ENCODE measurements around the gene HSPG2. TPM values are rescaled to one million over a fixed set of nuclear protein-coding genes. Genes with fewer than 3 reads are reported as not detected.

Gene HSPG2
- total RNA-seq, 1 experiment from 2014 or later, result 58.9 TPM

- no peak overlapping the region for H3K27ac Mint-ChIP-seq (ENCODE audit: low read depth, unreplicated experiment)
- TF ChIP-seq, protein P1, sequence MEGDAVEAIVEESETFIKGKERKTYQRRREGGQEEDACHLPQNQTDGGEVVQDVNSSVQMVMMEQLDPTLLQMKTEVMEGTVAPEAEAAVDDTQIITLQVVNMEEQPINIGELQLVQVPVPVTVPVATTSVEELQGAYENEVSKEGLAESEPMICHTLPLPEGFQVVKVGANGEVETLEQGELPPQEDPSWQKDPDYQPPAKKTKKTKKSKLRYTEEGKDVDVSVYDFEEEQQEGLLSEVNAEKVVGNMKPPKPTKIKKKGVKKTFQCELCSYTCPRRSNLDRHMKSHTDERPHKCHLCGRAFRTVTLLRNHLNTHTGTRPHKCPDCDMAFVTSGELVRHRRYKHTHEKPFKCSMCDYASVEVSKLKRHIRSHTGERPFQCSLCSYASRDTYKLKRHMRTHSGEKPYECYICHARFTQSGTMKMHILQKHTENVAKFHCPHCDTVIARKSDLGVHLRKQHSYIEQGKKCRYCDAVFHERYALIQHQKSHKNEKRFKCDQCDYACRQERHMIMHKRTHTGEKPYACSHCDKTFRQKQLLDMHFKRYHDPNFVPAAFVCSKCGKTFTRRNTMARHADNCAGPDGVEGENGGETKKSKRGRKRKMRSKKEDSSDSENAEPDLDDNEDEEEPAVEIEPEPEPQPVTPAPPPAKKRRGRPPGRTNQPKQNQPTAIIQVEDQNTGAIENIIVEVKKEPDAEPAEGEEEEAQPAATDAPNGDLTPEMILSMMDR (IDR thresholded peaks at IDR 0.05; ENCODE audit: unreplicated experiment), result no peak
- intact Hi-C loops (cut with micrococcal nuclease), result loop anchor here (10.0 kb wide), 1 partner anchor 91 kb away; no protein-coding TSS in a partner anchor
- ChIA-PET CTCF (interaction anchor here (0.6 kb wide), 1 partner anchor 28 kb away, joined by 5 read pairs; no protein-coding TSS in a partner anchor), POLR2A (interaction anchor here (0.6 kb wide), 1 partner anchor 134 kb away, joined by 3 read pairs; no protein-coding TSS in a partner anchor)
- peaks cover under 1% of the 10 kb centered on the region for H3K4me1 Mint-ChIP-seq (ENCODE audit: insufficient read depth, unreplicated experiment)
- H3K9me3 Mint-ChIP-seq (ENCODE audit: unreplicated experiment), result no peaks in the 10 kb centered on the region
- H3K36me3 Mint-ChIP-seq (ENCODE audit: insufficient read depth, unreplicated experiment), result peaks cover 55% of the 10 kb centered on the region
- DNase-seq (ENCODE audit: unreplicated experiment), result no peak
- H3K4me3 Mint-ChIP-seq (ENCODE audit: unreplicated experiment), result no peak overlapping the region
- no peaks in the 10 kb centered on the region for H3K27me3 Mint-ChIP-seq (ENCODE audit: insufficient read depth, unreplicated experiment)
- BruUV-seq (replicated peaks), result no TSS peak
These were observed 73.1 kb downstream of the HSPG2 start for GRCh38 chr1:21863981-21864380.

DNA sequence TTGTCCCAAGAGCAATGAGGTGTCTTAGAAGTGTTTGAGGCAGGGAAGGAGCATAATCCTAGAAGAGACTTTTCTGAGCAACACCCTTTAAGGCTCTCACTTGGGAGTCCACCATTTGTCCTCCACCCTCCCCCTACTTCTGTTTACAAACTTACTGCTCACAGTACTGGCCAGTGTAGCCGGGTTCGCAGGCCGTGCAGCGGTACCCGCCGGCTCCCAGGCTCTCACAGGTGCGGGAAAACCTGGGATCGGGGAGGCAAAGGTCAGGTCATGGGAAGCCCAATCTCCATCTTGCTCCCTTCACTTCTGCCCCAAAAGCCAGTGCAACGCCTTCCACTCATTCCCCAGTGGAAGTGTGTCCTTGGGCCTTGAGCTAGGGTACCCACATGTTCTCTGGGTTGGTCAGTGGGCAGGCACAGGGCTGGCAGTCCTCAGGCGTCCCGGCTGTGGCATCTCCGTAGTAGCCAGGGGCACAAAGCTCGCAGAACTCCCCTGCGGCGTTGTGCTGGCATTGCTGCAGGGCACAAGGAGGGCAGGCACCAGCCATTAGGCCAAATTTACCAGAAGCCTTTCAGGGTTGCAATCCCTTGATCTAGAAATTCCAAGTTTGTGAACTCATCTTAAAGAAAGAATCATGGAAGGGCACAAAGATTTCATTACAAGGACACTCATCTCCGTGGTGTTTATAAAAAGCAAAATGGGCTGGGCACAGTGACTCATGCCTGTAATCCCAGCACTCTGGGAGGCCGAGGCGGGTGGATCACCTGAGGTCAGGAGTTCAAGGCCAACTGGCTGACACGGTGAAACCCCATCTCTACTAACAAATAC is 75.3 kb downstream of the HSPG2 start:
- H3K4me1 Mint-ChIP-seq (ENCODE audit: insufficient read depth, unreplicated experiment), result peaks cover 14% of the 10 kb centered on the region
- POLR2A ChIA-PET, result interaction anchor here (1.1 to 1.7 kb wide), 2 partner anchors 95 kb away, joined by 3 read pairs; no protein-coding TSS in a partner anchor
- intact Hi-C loops (cut with micrococcal nuclease), result loop anchor here (10.0 kb wide), 1 partner anchor 93 kb away; no protein-coding TSS in a partner anchor
- no peak overlapping the region for H3K4me3 Mint-ChIP-seq (ENCODE audit: unreplicated experiment)
- CTCF ChIA-PET, result interaction anchor here (0.6 kb wide), 1 partner anchor 11 kb away, joined by 3 read pairs; no protein-coding TSS in a partner anchor
- DNase-seq (ENCODE audit: unreplicated experiment), result peak; percentile 74
- H3K9me3 Mint-ChIP-seq (ENCODE audit: unreplicated experiment), result no peaks in the 10 kb centered on the region
- no peaks in the 10 kb centered on the region for H3K27me3 Mint-ChIP-seq (ENCODE audit: insufficient read depth, unreplicated experiment)
- peak overlapping the region; percentile 84 for H3K27ac Mint-ChIP-seq (ENCODE audit: low read depth, unreplicated experiment)
- BruUV-seq (replicated peaks), result no TSS peak
- TF ChIP-seq, protein P1 (IDR thresholded peaks at IDR 0.05; ENCODE audit: unreplicated experiment), result no peak
- peaks cover 64% of the 10 kb centered on the region for H3K36me3 Mint-ChIP-seq (ENCODE audit: insufficient read depth, unreplicated experiment)

- ChIA-PET POLR2A (interaction anchor here (1.1 kb wide), 1 partner anchor 96 kb away, joined by 3 read pairs; no protein-coding TSS in a partner anchor), CTCF (no interaction called here)
- intact Hi-C loops (cut with micrococcal nuclease), result loop anchor here (10.0 kb wide), 1 partner anchor 94 kb away; no protein-coding TSS in a partner anchor
- Mint-ChIP-seq H3K27me3 (ENCODE audit: insufficient read depth, unreplicated experiment) (no peaks in the 10 kb centered on the region), H3K9me3 (ENCODE audit: unreplicated experiment) (no peaks in the 10 kb centered on the region), H3K36me3 (ENCODE audit: insufficient read depth, unreplicated experiment) (peaks cover 72% of the 10 kb centered on the region), H3K4me3 (ENCODE audit: unreplicated experiment) (no peak overlapping the region), H3K27ac (ENCODE audit: low read depth, unreplicated experiment) (no peak overlapping the region), H3K4me1 (ENCODE audit: insufficient read depth, unreplicated experiment) (peaks cover 22% of the 10 kb centered on the region)
- DNase-seq (ENCODE audit: unreplicated experiment), result no peak
- no TSS peak for BruUV-seq (replicated peaks)
- TF ChIP-seq, protein P1 (IDR thresholded peaks at IDR 0.05; ENCODE audit: unreplicated experiment), result no peak
These were observed 76.1 kb downstream of the HSPG2 start for GRCh38 chr1:21860971-21861370.

GRCh38 chr1:21859669-21860179 is 77.4 kb downstream of the HSPG2 start:
- TF ChIP-seq, protein P1 (IDR thresholded peaks at IDR 0.05; ENCODE audit: unreplicated experiment), result no peak

More at GRCh38 chr1:21859669-21860179, 77.4 kb downstream of the HSPG2 start:
- Mint-ChIP-seq H3K27ac (ENCODE audit: low read depth, unreplicated experiment) (no peak overlapping the region), H3K4me3 (ENCODE audit: unreplicated experiment) (no peak overlapping the region), H3K9me3 (ENCODE audit: unreplicated experiment) (no peaks in the 10 kb centered on the region), H3K36me3 (ENCODE audit: insufficient read depth, unreplicated experiment) (peaks cover 75% of the 10 kb centered on the region), H3K4me1 (ENCODE audit: insufficient read depth, unreplicated experiment) (peaks cover 26% of the 10 kb centered on the region), H3K27me3 (ENCODE audit: insufficient read depth, unreplicated experiment) (no peaks in the 10 kb centered on the region)
- no TSS peak for BruUV-seq (replicated peaks)
- intact Hi-C loops (cut with micrococcal nuclease), result loop anchor here (10.0 kb wide), 1 partner anchor 95 kb away; no protein-coding TSS in a partner anchor
- CTCF ChIA-PET, result interaction anchor here (0.6 kb wide), 1 partner anchor 70 kb away, joined by 4 read pairs; no protein-coding TSS in a partner anchor
- POLR2A ChIA-PET, result no interaction called here
- DNase-seq (ENCODE audit: unreplicated experiment), result no peak

Data from MCF 10A (cell line).